ENCODE data around the gene BIVM.

GRCh38 chr13:102856557-102856956 is 57.6 kb downstream of the BIVM start:
- TF ChIP-seq ZNF274 (IDR thresholded peaks at IDR 0.05; ENCODE audit: low read depth, low read length), result no peak
- TF ChIP-seq YY1 (IDR thresholded peaks at IDR 0.05; ENCODE audit: insufficient read depth, insufficient read length), result no peak
- TF ChIP-seq SUZ12 (IDR thresholded peaks at IDR 0.05; ENCODE audit: extremely low read depth, insufficient read depth, insufficient read length), result no peak
